ENCODE results near the gene SUCLG2.

The SUCLG2 gene

DNA sequence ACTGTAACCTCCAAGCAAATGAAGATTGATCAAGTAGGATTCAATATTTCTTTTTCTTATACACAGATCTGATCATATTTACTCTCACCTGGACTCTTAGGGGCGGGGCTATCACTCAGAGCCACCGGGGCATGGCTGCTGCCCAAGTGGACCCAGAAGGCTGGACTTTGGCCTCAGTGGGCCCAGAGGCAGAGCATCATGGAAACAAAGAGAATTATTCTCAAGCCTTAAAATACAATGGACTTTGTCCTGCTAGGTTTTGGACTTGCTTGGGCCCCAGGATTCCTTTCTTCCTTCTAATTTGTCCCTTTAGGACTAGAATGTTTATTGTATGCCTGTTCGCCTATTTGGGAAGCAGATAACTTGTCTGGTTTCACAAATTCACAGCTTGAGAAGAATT lies 85.1 kb downstream of the SUCLG2 start:
- no peak for TF ChIP-seq EZH2phosphoT487 (IDR thresholded peaks at IDR 0.05; ENCODE audit: borderline replicate concordance, low read length)
- TF ChIP-seq, protein P1, sequence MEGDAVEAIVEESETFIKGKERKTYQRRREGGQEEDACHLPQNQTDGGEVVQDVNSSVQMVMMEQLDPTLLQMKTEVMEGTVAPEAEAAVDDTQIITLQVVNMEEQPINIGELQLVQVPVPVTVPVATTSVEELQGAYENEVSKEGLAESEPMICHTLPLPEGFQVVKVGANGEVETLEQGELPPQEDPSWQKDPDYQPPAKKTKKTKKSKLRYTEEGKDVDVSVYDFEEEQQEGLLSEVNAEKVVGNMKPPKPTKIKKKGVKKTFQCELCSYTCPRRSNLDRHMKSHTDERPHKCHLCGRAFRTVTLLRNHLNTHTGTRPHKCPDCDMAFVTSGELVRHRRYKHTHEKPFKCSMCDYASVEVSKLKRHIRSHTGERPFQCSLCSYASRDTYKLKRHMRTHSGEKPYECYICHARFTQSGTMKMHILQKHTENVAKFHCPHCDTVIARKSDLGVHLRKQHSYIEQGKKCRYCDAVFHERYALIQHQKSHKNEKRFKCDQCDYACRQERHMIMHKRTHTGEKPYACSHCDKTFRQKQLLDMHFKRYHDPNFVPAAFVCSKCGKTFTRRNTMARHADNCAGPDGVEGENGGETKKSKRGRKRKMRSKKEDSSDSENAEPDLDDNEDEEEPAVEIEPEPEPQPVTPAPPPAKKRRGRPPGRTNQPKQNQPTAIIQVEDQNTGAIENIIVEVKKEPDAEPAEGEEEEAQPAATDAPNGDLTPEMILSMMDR (IDR thresholded peaks at IDR 0.05; ENCODE audit: low read depth, low read length, poor library complexity, severe bottlenecking) = no peak
- H3F3A ChIP-seq (ENCODE audit: control insufficient read depth, insufficient read depth) = no peaks in the 10 kb centered on the region
- no peaks in the 10 kb centered on the region; the same call in 1 of the 2 replicates for H3K9me3 ChIP-seq (ENCODE audit: control insufficient read depth, insufficient read depth, low read length)
- no peak overlapping the region for H3K4me3 ChIP-seq (ENCODE audit: low read length)
- H3K4me1 ChIP-seq (ENCODE audit: control insufficient read depth, low read length) = no peaks in the 10 kb centered on the region
- H3K27me3 ChIP-seq (ENCODE audit: control insufficient read depth, low read length) = no peaks in the 10 kb centered on the region
- H3K36me3 ChIP-seq (ENCODE audit: control insufficient read depth, low read length) = peaks cover 30% of the 10 kb centered on the region
- no peaks in the 10 kb centered on the region for H4K20me1 ChIP-seq (ENCODE audit: control insufficient read depth, insufficient read depth, low read depth, low read length)
- H3K27ac ChIP-seq (ENCODE audit: low read depth, low read length) = no peak overlapping the region
- no peaks in the 10 kb centered on the region for H3K9me2 ChIP-seq (replicated peaks; ENCODE audit: control insufficient read depth, low read length)
- no peak overlapping the region for H3K4me2 ChIP-seq (ENCODE audit: low read length)
- no peaks in the 10 kb centered on the region for H3K79me2 ChIP-seq (ENCODE audit: control insufficient read depth, low read length)

DNA sequence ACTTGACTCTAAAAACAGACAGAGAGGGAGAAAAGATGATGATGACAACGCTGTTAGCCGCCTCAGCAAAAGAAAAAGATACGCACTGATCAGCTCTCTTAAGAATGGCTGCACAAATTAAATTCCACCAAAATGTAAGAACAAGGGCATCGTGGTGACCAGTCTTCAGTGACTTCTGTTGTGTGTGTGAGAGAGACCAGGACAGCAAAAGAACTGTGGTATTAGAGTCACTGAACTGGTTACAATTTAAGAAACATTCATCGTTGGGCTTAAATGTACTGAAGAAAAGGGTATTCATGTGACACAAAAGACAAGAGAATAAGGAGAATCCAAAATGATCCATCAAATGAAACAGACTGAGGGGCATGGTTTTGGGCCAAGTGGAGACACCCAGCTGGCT lies 86.5 kb downstream of the SUCLG2 start:
- Histone ChIP-seq H3K4me1 (ENCODE audit: control insufficient read depth, low read length) (no peaks in the 10 kb centered on the region), H3K36me3 (ENCODE audit: control insufficient read depth, low read length) (peaks cover 29% of the 10 kb centered on the region), H3K4me2 (ENCODE audit: low read length) (no peak overlapping the region), H3F3A (ENCODE audit: control insufficient read depth, insufficient read depth) (no peaks in the 10 kb centered on the region), H3K27ac (ENCODE audit: low read depth, low read length) (no peak overlapping the region), H4K20me1 (ENCODE audit: control insufficient read depth, insufficient read depth, low read depth, low read length) (no peaks in the 10 kb centered on the region), H3K9me2 (replicated peaks; ENCODE audit: control insufficient read depth, low read length) (no peaks in the 10 kb centered on the region), H3K4me3 (ENCODE audit: low read length) (no peak overlapping the region), H3K27me3 (ENCODE audit: control insufficient read depth, low read length) (no peaks in the 10 kb centered on the region), H3K79me2 (ENCODE audit: control insufficient read depth, low read length) (no peaks in the 10 kb centered on the region; the same call in 1 of the 2 replicates), H3K9me3 (ENCODE audit: control insufficient read depth, insufficient read depth, low read length) (no peaks in the 10 kb centered on the region; the same call in 1 of the 2 replicates)
- TF ChIP-seq, protein P1 (IDR thresholded peaks at IDR 0.05; ENCODE audit: low read depth, low read length, poor library complexity, severe bottlenecking) = no peak
- TF ChIP-seq EZH2phosphoT487 (IDR thresholded peaks at IDR 0.05; ENCODE audit: borderline replicate concordance, low read length) = no peak

DNA sequence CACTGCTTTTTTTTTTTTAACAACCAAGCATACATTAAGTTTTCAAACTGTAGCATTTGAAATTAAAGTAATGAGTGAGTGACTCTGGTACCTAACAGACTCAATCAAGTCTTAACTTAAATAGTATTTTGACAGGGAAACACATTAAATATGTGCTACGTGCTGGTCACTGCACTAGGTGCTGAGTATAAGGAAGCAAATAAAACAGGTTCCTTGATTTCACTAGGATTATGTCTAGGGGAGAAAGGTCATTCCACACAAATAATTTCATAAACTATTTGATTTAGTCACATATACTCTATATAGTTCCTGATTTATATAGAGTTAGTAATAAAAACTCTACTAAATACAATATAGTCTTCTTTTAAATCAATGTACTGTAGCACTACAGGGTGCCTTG lies 89.4 kb downstream of the SUCLG2 start:
- no peaks in the 10 kb centered on the region for H3K9me2 ChIP-seq (replicated peaks; ENCODE audit: control insufficient read depth, low read length)
- peaks cover 8% of the 10 kb centered on the region for H3K79me2 ChIP-seq (ENCODE audit: control insufficient read depth, low read length)
- no peaks in the 10 kb centered on the region for H3K4me1 ChIP-seq (ENCODE audit: control insufficient read depth, low read length)
- H3K27ac ChIP-seq (ENCODE audit: low read depth, low read length) = no peak overlapping the region
- no peak overlapping the region for H3K4me3 ChIP-seq (ENCODE audit: low read length)
- H3K4me2 ChIP-seq (ENCODE audit: low read length) = no peak overlapping the region
- H3K9me3 ChIP-seq (ENCODE audit: control insufficient read depth, insufficient read depth, low read length) = no peaks in the 10 kb centered on the region
- TF ChIP-seq, protein P1 (IDR thresholded peaks at IDR 0.05; ENCODE audit: low read depth, low read length, poor library complexity, severe bottlenecking) = no peak
- no peak for TF ChIP-seq EZH2phosphoT487 (IDR thresholded peaks at IDR 0.05; ENCODE audit: borderline replicate concordance, low read length)
- H3K27me3 ChIP-seq (ENCODE audit: control insufficient read depth, low read length) = no peaks in the 10 kb centered on the region
- H3K36me3 ChIP-seq (ENCODE audit: control insufficient read depth, low read length) = peaks cover 17% of the 10 kb centered on the region
- no peaks in the 10 kb centered on the region for H3F3A ChIP-seq (ENCODE audit: control insufficient read depth, insufficient read depth)
- H4K20me1 ChIP-seq (ENCODE audit: control insufficient read depth, insufficient read depth, low read depth, low read length) = no peaks in the 10 kb centered on the region

Data from DOHH2 (cell line).